Measurements from ENCODE around the gene NOTCH1. TPM values are rescaled to one million over a fixed set of nuclear protein-coding genes. Genes with fewer than 3 reads are reported as not detected.

NOTCH1 gene
- total and polyA plus RNA-seq, 4 donors: 28.2 to 75.9 (median 50.0) TPM

GRCh38 chr9:136520053-136520540, 25.8 kb downstream of the NOTCH1 start:
- H3K27me3 ChIP-seq (ENCODE audit: control insufficient read depth, insufficient read depth, low read length): no peaks in the 10 kb centered on the region
- H3K9me3 ChIP-seq (ENCODE audit: control insufficient read depth, insufficient read depth, low read length): no peaks in the 10 kb centered on the region
- peak overlapping the region; percentile 33 for H3K27ac ChIP-seq (ENCODE audit: low read depth, low read length)
- H3K36me3 ChIP-seq (ENCODE audit: control insufficient read depth, insufficient read depth, low read length): peaks cover 94% of the 10 kb centered on the region
- DNase-seq (ENCODE audit: low read depth in 4 of 6, low spot score in 6 of 6): peak in 1 of 6 donors; percentile 64
- H3K4me1 ChIP-seq (ENCODE audit: control insufficient read depth, insufficient read depth, low read length): peaks cover 98% of the 10 kb centered on the region
- 37% methylated on average over 20 of the region's 20 CpGs for WGBS (ENCODE audit: insufficient coverage)
- no peak overlapping the region for H3K4me3 ChIP-seq (ENCODE audit: low read depth, low read length)

DNA sequence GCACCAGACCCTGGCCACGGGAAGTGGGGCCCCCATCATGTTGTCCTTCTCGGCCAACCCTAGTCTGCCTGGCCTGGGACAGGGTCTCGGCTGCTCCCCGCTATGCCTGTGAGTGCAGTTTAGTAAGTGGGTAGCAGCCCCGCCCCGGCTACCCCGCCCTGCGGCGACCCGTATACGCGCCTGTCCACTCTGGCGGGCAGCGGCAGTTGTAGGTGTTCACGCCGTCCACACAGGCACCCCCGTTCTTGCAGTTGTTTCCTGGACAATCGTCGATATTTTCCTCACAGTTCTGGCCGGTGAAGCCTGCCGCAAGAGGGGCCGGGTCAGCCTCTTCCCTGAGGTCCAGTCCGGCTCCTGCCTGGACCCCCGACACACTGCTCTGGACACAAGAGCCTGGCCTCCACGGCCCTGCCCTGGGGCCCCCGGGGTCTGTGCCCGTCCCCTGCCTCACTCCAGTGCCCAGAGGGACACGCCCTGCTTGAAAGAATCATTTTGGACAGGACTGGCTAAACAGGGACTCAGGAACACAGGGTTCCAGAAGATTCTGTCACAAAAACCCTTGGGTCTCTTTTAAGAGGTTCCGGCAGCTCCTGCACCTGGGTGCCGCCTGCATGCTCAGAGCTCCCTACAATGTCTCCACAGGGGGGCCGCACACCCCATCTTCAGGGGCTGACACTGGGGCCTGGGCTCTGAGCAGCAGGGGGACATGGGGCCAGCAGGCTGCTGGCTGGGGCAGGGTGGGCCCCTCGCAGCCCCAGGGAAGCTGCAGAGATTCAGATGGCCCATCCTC, 26.4 kb downstream of the NOTCH1 start:
- peaks cover 98% of the 10 kb centered on the region for H3K4me1 ChIP-seq (ENCODE audit: control insufficient read depth, insufficient read depth, low read length)

GRCh38 chr9:136518623-136519022, 27.2 kb downstream of the NOTCH1 start:
- H3K4me1 ChIP-seq (ENCODE audit: control insufficient read depth, insufficient read depth, low read length): peaks cover 98% of the 10 kb centered on the region
- no peak for DNase-seq (ENCODE audit: low read depth in 4 of 6, low spot score in 6 of 6)
- 48% methylated on average over 18 of the region's 18 CpGs for WGBS (ENCODE audit: insufficient coverage)

More for the DNA sequence above, 26.4 kb downstream of the NOTCH1 start:
- no peaks in the 10 kb centered on the region for H3K27me3 ChIP-seq (ENCODE audit: control insufficient read depth, insufficient read depth, low read length)
- DNase-seq (ENCODE audit: low read depth in 4 of 6, low spot score in 6 of 6): no peak
- no peak overlapping the region for H3K4me3 ChIP-seq (ENCODE audit: low read depth, low read length)
- 78% methylated on average over 32 of the region's 32 CpGs for WGBS (ENCODE audit: insufficient coverage)
- peaks cover 97% of the 10 kb centered on the region for H3K36me3 ChIP-seq (ENCODE audit: control insufficient read depth, insufficient read depth, low read length)
- peak overlapping the region; percentile 33 for H3K27ac ChIP-seq (ENCODE audit: low read depth, low read length)
- H3K9me3 ChIP-seq (ENCODE audit: control insufficient read depth, insufficient read depth, low read length): no peaks in the 10 kb centered on the region

GRCh38 chr9:136517950-136518349, 27.9 kb downstream of the NOTCH1 start:
- peaks cover 96% of the 10 kb centered on the region for H3K36me3 ChIP-seq (ENCODE audit: control insufficient read depth, insufficient read depth, low read length)
- H3K9me3 ChIP-seq (ENCODE audit: control insufficient read depth, insufficient read depth, low read length): no peaks in the 10 kb centered on the region
- H3K27ac ChIP-seq (ENCODE audit: low read depth, low read length): peak overlapping the region; percentile 15
- DNase-seq (ENCODE audit: low read depth in 4 of 6, low spot score in 6 of 6): no peak
- H3K27me3 ChIP-seq (ENCODE audit: control insufficient read depth, insufficient read depth, low read length): no peaks in the 10 kb centered on the region
- peaks cover 98% of the 10 kb centered on the region for H3K4me1 ChIP-seq (ENCODE audit: control insufficient read depth, insufficient read depth, low read length)
- no peak overlapping the region for H3K4me3 ChIP-seq (ENCODE audit: low read depth, low read length)
- 73% methylated on average over 16 of the region's 17 CpGs for WGBS (ENCODE audit: insufficient coverage)

More at GRCh38 chr9:136518623-136519022, 27.2 kb downstream of the NOTCH1 start:
- Histone ChIP-seq H3K4me3 (ENCODE audit: low read depth, low read length) (no peak overlapping the region), H3K27me3 (ENCODE audit: control insufficient read depth, insufficient read depth, low read length) (no peaks in the 10 kb centered on the region), H3K27ac (ENCODE audit: low read depth, low read length) (peak overlapping the region; percentile 15), H3K36me3 (ENCODE audit: control insufficient read depth, insufficient read depth, low read length) (peaks cover 96% of the 10 kb centered on the region), H3K9me3 (ENCODE audit: control insufficient read depth, insufficient read depth, low read length) (no peaks in the 10 kb centered on the region)

- no peaks in the 10 kb centered on the region for H3K27me3 ChIP-seq (ENCODE audit: control insufficient read depth, insufficient read depth, low read length)
- H3K36me3 ChIP-seq (ENCODE audit: control insufficient read depth, insufficient read depth, low read length): peaks cover 95% of the 10 kb centered on the region
- peaks cover 98% of the 10 kb centered on the region for H3K4me1 ChIP-seq (ENCODE audit: control insufficient read depth, insufficient read depth, low read length)
- peak overlapping the region; percentile 79 for H3K27ac ChIP-seq (ENCODE audit: low read depth, low read length)
- no peak overlapping the region for H3K4me3 ChIP-seq (ENCODE audit: low read depth, low read length)
- no peak for DNase-seq (ENCODE audit: low read depth in 4 of 6, low spot score in 6 of 6)
- WGBS (ENCODE audit: insufficient coverage): 59% methylated on average over 31 of the region's 37 CpGs
- H3K9me3 ChIP-seq (ENCODE audit: control insufficient read depth, insufficient read depth, low read length): no peaks in the 10 kb centered on the region
Observed at GRCh38 chr9:136517012-136517743, 28.7 kb downstream of the NOTCH1 start.

- Histone ChIP-seq H3K36me3 (ENCODE audit: control insufficient read depth, insufficient read depth, low read length) (peaks cover 97% of the 10 kb centered on the region), H3K9me3 (ENCODE audit: control insufficient read depth, insufficient read depth, low read length) (no peaks in the 10 kb centered on the region), H3K4me1 (ENCODE audit: control insufficient read depth, insufficient read depth, low read length) (peaks cover 100% of the 10 kb centered on the region), H3K4me3 (ENCODE audit: low read depth, low read length) (no peak overlapping the region), H3K27ac (ENCODE audit: low read depth, low read length) (peak overlapping the region; percentile 79), H3K27me3 (ENCODE audit: control insufficient read depth, insufficient read depth, low read length) (no peaks in the 10 kb centered on the region)
- WGBS (ENCODE audit: insufficient coverage): 18% methylated on average over 19 of the region's 19 CpGs
- peak in 5 of 6 donors; percentile 76 to 95 (median 86) for DNase-seq (ENCODE audit: low read depth in 4 of 6, low spot score in 6 of 6)
Observed at GRCh38 chr9:136516191-136516654, 29.6 kb downstream of the NOTCH1 start.

- Histone ChIP-seq H3K4me1 (ENCODE audit: control insufficient read depth, insufficient read depth, low read length) (peaks cover 100% of the 10 kb centered on the region), H3K27ac (ENCODE audit: low read depth, low read length) (peak overlapping the region; percentile 79), H3K9me3 (ENCODE audit: control insufficient read depth, insufficient read depth, low read length) (no peaks in the 10 kb centered on the region), H3K36me3 (ENCODE audit: control insufficient read depth, insufficient read depth, low read length) (peaks cover 97% of the 10 kb centered on the region), H3K27me3 (ENCODE audit: control insufficient read depth, insufficient read depth, low read length) (no peaks in the 10 kb centered on the region), H3K4me3 (ENCODE audit: low read depth, low read length) (no peak overlapping the region)
- no peak for DNase-seq (ENCODE audit: low read depth in 4 of 6, low spot score in 6 of 6)
- WGBS (ENCODE audit: insufficient coverage): 81% methylated on average over 28 of the region's 28 CpGs
Observed at GRCh38 chr9:136515276-136515675, 30.6 kb downstream of the NOTCH1 start.

DNA sequence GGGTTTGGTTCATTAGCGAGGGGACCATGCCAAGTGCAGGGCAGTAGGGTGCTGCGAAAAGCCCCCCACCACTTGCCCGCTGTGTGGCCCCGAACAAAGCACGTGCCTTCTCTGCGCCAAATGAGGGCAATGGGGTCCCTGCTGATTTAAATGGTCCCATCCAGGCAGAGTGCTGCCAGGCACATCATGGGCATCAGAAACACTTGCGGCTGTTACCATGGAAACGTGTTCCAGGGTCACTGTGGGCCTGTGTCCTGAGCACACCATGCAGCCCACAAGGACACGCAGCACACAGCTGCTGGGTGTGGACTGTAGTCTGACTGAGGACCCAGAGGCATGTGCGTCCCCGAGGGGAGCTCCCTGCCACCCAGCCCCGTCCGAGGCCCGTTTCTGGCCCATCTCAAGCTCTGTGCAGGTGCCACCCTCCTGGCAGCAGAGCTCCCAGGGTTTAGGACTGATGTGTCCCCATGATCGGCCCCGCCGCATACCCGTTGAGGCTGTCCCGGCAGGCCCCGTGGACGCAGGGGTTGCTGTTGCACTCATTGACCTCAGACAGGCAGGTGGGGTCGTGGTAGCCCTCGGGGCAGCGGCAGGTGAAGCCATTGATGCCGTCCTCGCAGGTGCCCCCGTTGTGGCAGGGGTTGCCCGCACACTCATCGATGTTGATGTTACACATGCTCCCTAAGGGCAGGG, 31.7 kb downstream of the NOTCH1 start:
- H3K27ac ChIP-seq (ENCODE audit: low read depth, low read length): peak overlapping the region; percentile 40
- peak in 2 of 6 donors; percentile 71 to 82 for DNase-seq (ENCODE audit: low read depth in 4 of 6, low spot score in 6 of 6)

GRCh38 chr9:136513191-136513590, 32.7 kb downstream of the NOTCH1 start:
- no peaks in the 10 kb centered on the region for H3K9me3 ChIP-seq (ENCODE audit: control insufficient read depth, insufficient read depth, low read length)
- 85% methylated on average over 16 of the region's 16 CpGs for WGBS (ENCODE audit: insufficient coverage)
- peak overlapping the region; percentile 69 for H3K27ac ChIP-seq (ENCODE audit: low read depth, low read length)
- DNase-seq (ENCODE audit: low read depth in 4 of 6, low spot score in 6 of 6): no peak
- peaks cover 97% of the 10 kb centered on the region for H3K36me3 ChIP-seq (ENCODE audit: control insufficient read depth, insufficient read depth, low read length)
- H3K27me3 ChIP-seq (ENCODE audit: control insufficient read depth, insufficient read depth, low read length): no peaks in the 10 kb centered on the region
- H3K4me1 ChIP-seq (ENCODE audit: control insufficient read depth, insufficient read depth, low read length): peaks cover 88% of the 10 kb centered on the region
- no peak overlapping the region for H3K4me3 ChIP-seq (ENCODE audit: low read depth, low read length)

More for the DNA sequence above, 31.7 kb downstream of the NOTCH1 start:
- Histone ChIP-seq H3K4me3 (ENCODE audit: low read depth, low read length) (no peak overlapping the region), H3K4me1 (ENCODE audit: control insufficient read depth, insufficient read depth, low read length) (peaks cover 98% of the 10 kb centered on the region), H3K36me3 (ENCODE audit: control insufficient read depth, insufficient read depth, low read length) (peaks cover 97% of the 10 kb centered on the region), H3K27me3 (ENCODE audit: control insufficient read depth, insufficient read depth, low read length) (no peaks in the 10 kb centered on the region), H3K9me3 (ENCODE audit: control insufficient read depth, insufficient read depth, low read length) (no peaks in the 10 kb centered on the region)
- WGBS (ENCODE audit: insufficient coverage): 57% methylated on average over 29 of the region's 29 CpGs
